HG03108 (cell line): ENCODE measurements around the gene NDUFAF2.
"Not testable (repeated sequence)": the region's sequence is repeated elsewhere in the genome, so short reads cannot be mapped to it uniquely, and the experiment has no call there.

ENCODE experiments used
- ATAC-seq: cut with Tn5 transposase; IDR thresholded peaks from one replicate; pipeline ENCODE4 v1.9.1; 2021; ENCODE audit warnings: moderate library complexity; ENCODE audit not compliant: unreplicated experiment

NDUFAF2 gene

GRCh38 chr5:61047346-61047745 is 102.3 kb downstream of the NDUFAF2 start:
- no peak for ATAC-seq

- ATAC-seq = no peak
Measured at GRCh38 chr5:61048534-61048933, 103.5 kb downstream of the NDUFAF2 start.

- no peak for ATAC-seq
Measured at GRCh38 chr5:61050292-61050691, 105.3 kb downstream of the NDUFAF2 start.

- no peak for ATAC-seq
Measured at GRCh38 chr5:61051267-61051666, 106.3 kb downstream of the NDUFAF2 start.

- no peak for ATAC-seq
Measured at GRCh38 chr5:61052882-61053281, 107.9 kb downstream of the NDUFAF2 start.

GRCh38 chr5:61053937-61054336 is 108.9 kb downstream of the NDUFAF2 start:
- ATAC-seq = no peak

- no peak for ATAC-seq
Measured at GRCh38 chr5:61055434-61056006, 110.5 kb downstream of the NDUFAF2 start.

GRCh38 chr5:61059499-61059898 is 114.5 kb downstream of the NDUFAF2 start:
- no peak for ATAC-seq

- no peak for ATAC-seq
Measured at GRCh38 chr5:61069150-61069549, 124.1 kb downstream of the NDUFAF2 start.

- ATAC-seq = no peak
Measured at GRCh38 chr5:61071526-61071925, 126.5 kb downstream of the NDUFAF2 start.

- ATAC-seq = no peak
Measured at GRCh38 chr5:61076626-61077025, 131.6 kb downstream of the NDUFAF2 start.

- ATAC-seq = no peak
Measured at GRCh38 chr5:61081741-61082140, 136.7 kb downstream of the NDUFAF2 start.

GRCh38 chr5:61082516-61083280 is 137.7 kb downstream of the NDUFAF2 start:
- no peak for ATAC-seq

- no peak for ATAC-seq
Measured at GRCh38 chr5:61084658-61085057, 139.7 kb downstream of the NDUFAF2 start.

- no peak for ATAC-seq
Measured at GRCh38 chr5:61085885-61086284, 140.9 kb downstream of the NDUFAF2 start.

GRCh38 chr5:61087921-61088320 is 142.9 kb downstream of the NDUFAF2 start:
- ATAC-seq = no peak

GRCh38 chr5:61089351-61089750 is 144.3 kb downstream of the NDUFAF2 start:
- ATAC-seq = no peak

GRCh38 chr5:61093046-61093771 is 148.2 kb downstream of the NDUFAF2 start:
- ATAC-seq = not testable (repeated sequence)

GRCh38 chr5:61097465-61097864 is 152.5 kb downstream of the NDUFAF2 start:
- no peak for ATAC-seq

- ATAC-seq = no peak
Measured at GRCh38 chr5:61098251-61098995, 153.4 kb downstream of the NDUFAF2 start.

GRCh38 chr5:61100437-61100836 is 155.4 kb downstream of the NDUFAF2 start:
- no peak for ATAC-seq
